Duodenal mucosa (tissue), 2 donors: ENCODE results near the gene TXNDC5.

Source experiments
- H3K27ac ChIP-seq: one replicate; pipeline ENCODE4 v1.7.0; 2013; ENCODE audit warnings: low read depth, low read length
- H3K27me3 ChIP-seq, 2 donors: one replicate each; pipeline ENCODE4 v1.7.0; 2013; ENCODE audit warnings: low read length in 2 of 2, control low read depth in 1 of 2; ENCODE audit not compliant: insufficient read depth in 2 of 2, control insufficient read depth in 1 of 2
- H3K36me3 ChIP-seq, 2 donors: one replicate each; pipeline ENCODE4 v1.7.0; 2013; ENCODE audit warnings: low read length in 2 of 2, control low read depth in 1 of 2; ENCODE audit not compliant: insufficient read depth in 2 of 2, control insufficient read depth in 1 of 2
- H3K4me1 ChIP-seq, 2 donors: one replicate each; pipeline ENCODE4 v1.7.0; 2013; ENCODE audit warnings: low read length in 2 of 2, control low read depth in 1 of 2; ENCODE audit not compliant: insufficient read depth in 2 of 2, control insufficient read depth in 1 of 2
- H3K4me3 ChIP-seq, 2 donors: one replicate each; pipeline ENCODE4 v1.7.0; 2013; ENCODE audit warnings: low read length in 2 of 2, low read depth in 1 of 2
- H3K9ac ChIP-seq, 2 donors: one replicate each; pipeline ENCODE4 v1.7.0; 2013; ENCODE audit warnings: low read length in 2 of 2, low read depth in 1 of 2
- H3K9me3 ChIP-seq, 2 donors: one replicate each; pipeline ENCODE4 v1.7.0; 2013; ENCODE audit warnings: low read length in 2 of 2, control low read depth in 1 of 2; ENCODE audit not compliant: control insufficient read depth in 1 of 2

Gene TXNDC5

DNA sequence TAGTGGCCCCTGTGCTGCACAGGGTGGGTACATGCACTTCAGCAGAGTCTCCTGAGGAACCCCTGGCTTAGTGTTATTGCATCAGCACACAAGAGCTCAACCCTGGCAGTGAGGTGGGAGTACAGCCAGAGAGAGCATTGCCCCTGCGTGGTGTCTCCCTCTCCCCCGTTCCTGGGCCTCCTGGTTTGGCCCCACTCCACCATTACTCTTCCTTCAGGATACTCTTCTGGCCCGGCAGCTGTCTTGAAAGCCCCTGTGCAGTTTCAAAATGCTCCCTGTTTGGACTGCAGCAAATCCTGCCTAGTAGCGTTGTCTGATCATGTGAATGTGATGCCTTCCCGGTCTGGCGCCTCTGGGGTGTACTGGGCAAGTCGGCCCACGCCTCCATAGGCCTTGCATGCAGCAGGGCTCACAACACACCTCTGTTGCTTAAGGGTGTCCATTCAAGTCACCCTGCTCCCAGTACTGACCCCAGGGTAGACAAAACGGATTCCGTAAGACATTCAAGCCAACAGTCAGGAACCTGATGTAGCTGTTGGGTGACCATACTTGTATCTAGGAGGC lies 32.1 kb downstream of the TXNDC5 start:
- H3K36me3 ChIP-seq: peaks cover 21 to 37% of the 10 kb centered on the region in 2 donors
- no peak overlapping the region for H3K27ac ChIP-seq
- no peaks in the 10 kb centered on the region for H3K4me1 ChIP-seq
- no peaks in the 10 kb centered on the region for H3K9me3 ChIP-seq
- no peaks in the 10 kb centered on the region for H3K27me3 ChIP-seq
- no peak overlapping the region for H3K4me3 ChIP-seq
- H3K9ac ChIP-seq: no peak overlapping the region

DNA sequence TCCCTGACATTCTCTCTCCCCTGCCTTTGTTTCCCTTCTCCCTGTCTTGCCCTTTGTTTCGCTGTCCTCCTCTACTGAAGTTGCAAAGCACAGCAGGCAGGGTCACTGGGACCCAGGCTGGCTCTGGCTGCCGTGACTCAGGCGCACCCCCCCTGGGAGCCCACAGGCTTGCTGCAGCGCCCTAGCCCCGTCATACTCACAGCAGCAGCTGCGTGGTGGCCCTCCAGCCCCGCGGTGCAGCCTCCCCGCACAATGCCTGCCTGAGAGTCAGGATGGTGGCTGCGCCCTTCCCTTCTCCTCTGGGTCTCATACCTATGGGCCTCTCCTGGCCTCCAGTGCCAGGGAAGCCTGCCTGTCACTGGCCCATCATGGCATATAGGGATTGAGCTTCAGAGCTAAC lies 41.7 kb downstream of the TXNDC5 start:
- Histone ChIP-seq H3K9me3 (no peaks in the 10 kb centered on the region), H3K36me3 (no peaks in the 10 kb centered on the region), H3K27ac (no peak overlapping the region), H3K9ac (no peak overlapping the region), H3K4me3 (no peak overlapping the region), H3K4me1 (no peaks in the 10 kb centered on the region), H3K27me3 (no peaks in the 10 kb centered on the region)

DNA sequence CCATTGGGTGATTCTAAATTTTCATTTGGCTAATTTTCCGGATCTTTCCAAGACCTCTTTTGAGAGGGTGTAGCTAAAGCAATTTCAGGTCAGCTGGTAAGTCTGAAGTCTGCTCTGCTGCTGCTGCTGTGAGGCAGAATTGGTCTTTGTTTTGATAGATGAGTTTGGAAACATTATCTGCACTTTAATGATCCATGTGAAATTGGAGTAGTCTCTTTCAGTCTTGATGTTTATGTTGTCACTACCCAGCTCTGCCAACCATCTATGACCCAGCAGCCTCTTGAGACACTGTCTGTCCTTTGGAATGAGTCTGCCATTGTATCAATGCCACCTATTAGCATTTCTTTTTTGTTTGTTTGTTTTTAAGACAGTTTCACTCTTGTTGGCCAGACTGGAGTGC lies 44.1 kb downstream of the TXNDC5 start:
- Histone ChIP-seq H3K4me1 (no peaks in the 10 kb centered on the region), H3K9me3 (no peaks in the 10 kb centered on the region), H3K9ac (no peak overlapping the region), H3K27ac (no peak overlapping the region), H3K27me3 (no peaks in the 10 kb centered on the region), H3K4me3 (no peak overlapping the region), H3K36me3 (no peaks in the 10 kb centered on the region)

DNA sequence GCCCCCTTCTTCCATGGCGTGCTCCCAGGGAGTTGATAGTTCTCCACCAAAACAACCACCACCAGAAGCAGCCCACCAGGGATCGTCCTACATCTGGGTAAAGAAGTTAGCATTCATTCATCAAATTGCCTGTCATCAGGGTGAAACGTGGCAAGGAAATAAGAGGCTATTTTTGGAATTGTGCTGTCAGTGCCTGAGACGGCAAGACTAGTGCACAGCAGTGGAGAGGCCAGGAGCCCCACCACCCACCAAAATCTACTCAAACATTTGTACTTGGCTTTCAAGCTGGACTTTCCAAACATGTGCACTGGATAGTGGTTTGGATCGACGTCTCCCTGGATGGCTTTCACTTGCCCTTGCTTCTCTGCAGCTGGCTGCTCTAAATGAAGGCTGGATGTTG lies 44.8 kb downstream of the TXNDC5 start:
- Histone ChIP-seq H3K9ac (no peak overlapping the region), H3K9me3 (no peaks in the 10 kb centered on the region), H3K27ac (no peak overlapping the region), H3K4me3 (no peak overlapping the region), H3K4me1 (no peaks in the 10 kb centered on the region), H3K27me3 (no peaks in the 10 kb centered on the region), H3K36me3 (no peaks in the 10 kb centered on the region)

DNA sequence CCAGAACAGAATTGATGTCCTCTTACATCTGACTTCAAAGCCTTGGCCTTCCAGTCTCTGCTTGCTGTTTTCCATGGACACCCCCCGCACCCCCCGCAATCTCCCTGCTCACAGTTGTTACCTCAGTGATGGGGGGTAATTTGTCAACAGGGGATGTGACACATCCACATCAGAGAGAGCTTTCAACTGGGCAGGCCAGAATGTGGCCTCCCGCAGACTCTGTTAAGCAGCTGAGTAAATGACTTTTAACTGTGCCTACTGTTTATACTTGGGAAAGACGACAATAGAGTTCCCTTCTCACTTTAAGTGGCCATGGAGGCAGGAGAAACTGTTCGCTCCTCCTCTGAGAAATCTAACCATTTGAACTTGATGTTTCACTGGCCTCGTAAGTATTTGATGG lies 51.0 kb downstream of the TXNDC5 start:
- Histone ChIP-seq H3K4me1 (no peaks in the 10 kb centered on the region), H3K9ac (no peak overlapping the region), H3K36me3 (no peaks in the 10 kb centered on the region), H3K27me3 (no peaks in the 10 kb centered on the region), H3K9me3 (no peaks in the 10 kb centered on the region), H3K4me3 (no peak overlapping the region), H3K27ac (no peak overlapping the region)

DNA sequence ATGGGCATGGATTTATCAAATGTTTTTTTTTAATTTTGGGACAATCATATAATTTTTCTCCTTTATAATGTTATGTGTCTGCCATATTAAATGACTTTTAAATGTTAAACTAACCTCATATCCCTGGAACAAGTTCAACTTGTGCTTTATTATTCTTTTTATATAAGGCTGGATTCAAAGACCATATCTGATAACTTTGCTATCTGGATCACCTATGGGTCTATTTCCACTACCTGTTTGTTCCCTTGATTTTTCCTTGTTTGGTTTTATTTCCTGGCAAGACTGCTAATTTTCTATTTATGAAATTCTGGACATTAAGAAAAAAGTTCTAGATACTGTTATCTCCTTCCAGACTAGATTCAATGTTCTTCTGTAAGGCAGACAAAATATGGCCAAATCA lies 58.8 kb downstream of the TXNDC5 start:
- no peak overlapping the region for H3K27ac ChIP-seq
- peaks cover 4 to 6% of the 10 kb centered on the region in 2 donors for H3K9me3 ChIP-seq
- no peaks in the 10 kb centered on the region for H3K27me3 ChIP-seq
- H3K4me1 ChIP-seq: no peaks in the 10 kb centered on the region
- no peaks in the 10 kb centered on the region for H3K36me3 ChIP-seq
- H3K9ac ChIP-seq: no peak overlapping the region
- no peak overlapping the region for H3K4me3 ChIP-seq

DNA sequence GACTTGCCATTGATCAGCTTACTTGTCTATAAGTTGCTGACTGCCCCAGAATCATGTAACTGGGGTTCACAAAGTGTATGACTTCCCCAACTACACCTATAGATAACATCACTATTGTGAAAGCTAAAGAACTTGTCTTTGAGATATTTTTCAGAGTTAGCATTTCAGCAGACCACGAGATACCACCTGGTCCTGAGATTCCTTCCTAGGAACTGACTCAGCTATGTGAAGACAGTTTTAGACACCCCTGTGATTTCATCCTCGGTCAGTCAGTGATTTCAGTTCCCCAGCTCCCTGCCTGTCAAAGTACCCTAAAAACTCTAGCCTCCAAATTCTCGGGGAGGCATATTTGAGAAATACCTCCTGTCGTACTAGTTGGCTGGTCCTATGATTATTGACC lies 62.4 kb downstream of the TXNDC5 start:
- Histone ChIP-seq H3K9ac (no peak overlapping the region), H3K27me3 (no peaks in the 10 kb centered on the region), H3K9me3 (peaks cover 4 to 6% of the 10 kb centered on the region in 2 donors), H3K4me3 (no peak overlapping the region), H3K27ac (no peak overlapping the region), H3K4me1 (no peaks in the 10 kb centered on the region), H3K36me3 (no peaks in the 10 kb centered on the region)

DNA sequence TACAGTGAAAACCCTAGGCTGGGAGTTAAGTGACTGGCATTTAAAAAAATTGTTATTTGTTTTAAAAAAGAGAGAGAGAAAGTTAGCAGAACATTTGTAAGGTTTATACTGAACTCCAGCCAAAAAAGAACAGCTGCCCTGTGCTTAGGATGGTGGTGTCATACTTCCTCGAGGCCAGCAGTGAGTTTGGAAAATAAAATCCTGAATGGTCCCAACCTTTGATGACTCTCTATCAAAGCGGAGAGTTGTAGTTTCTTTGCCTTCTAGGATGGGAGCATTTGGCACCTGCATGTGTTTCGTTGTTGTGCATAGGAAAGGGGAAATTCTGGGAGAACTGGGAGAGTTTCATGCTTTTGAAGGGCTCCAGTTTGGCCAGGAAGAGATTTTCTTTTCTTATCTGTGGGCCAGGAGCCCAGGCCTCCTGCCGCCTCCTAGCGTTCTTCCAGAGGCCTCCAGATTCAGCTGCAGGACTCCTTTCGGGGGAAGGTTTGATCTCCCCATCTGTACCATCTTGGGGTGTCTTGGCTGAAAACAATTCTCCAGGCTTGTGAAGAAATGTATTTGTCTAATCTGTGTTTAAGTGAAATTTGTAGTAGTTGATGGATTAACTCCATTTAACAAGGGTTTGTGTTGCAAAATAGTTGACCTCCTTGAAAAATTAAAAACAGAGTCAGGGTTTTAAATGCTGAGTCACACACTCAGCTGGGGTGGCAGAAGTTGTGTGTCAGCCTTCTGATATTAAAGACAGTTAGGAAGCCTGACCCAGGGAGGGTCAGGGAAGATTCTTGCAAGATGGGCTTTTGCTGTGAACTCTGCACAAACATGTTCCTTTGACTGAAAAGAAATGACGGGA lies 63.4 kb downstream of the TXNDC5 start:
- Histone ChIP-seq H3K4me1 (no peaks in the 10 kb centered on the region), H3K36me3 (no peaks in the 10 kb centered on the region), H3K9ac (no peak overlapping the region), H3K27ac (no peak overlapping the region), H3K9me3 (peaks cover 4 to 6% of the 10 kb centered on the region in 2 donors), H3K4me3 (no peak overlapping the region), H3K27me3 (no peaks in the 10 kb centered on the region)

DNA sequence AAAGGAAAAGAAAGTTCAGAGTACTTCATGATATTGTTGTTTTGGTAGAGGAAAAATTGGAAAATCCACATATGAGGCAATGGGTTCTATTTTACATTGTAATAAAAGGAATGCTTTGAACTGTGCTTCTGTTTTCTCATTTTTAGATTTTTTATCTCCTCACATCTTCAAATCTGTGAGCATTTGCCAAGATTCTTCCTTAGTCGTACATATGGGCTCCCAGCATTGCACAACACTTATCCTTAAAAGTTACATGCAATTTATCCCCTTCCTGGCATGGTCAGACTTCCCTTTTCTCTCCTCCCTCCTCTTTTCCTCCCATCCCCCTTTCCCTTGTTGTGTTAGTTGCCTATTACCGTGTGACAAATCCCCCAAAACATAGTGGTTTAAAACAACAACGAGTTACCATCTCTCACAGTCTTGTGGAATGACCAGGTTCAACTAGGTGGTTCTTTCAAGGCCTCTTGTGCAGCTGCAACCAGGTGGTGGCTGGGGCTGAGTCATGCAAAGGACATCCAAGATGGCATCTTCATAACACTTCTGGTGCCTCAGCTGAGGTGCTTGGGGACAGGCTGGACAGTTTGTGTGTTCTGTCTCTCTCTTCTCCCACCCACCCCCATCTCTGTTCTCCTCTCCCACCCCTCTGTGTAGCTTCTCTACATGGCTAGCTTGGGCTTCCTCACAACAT lies 68.7 kb downstream of the TXNDC5 start:
- Histone ChIP-seq H3K27ac (no peak overlapping the region), H3K4me3 (no peak overlapping the region), H3K9me3 (no peaks in the 10 kb centered on the region), H3K36me3 (no peaks in the 10 kb centered on the region), H3K27me3 (no peaks in the 10 kb centered on the region), H3K4me1 (no peaks in the 10 kb centered on the region), H3K9ac (no peak overlapping the region)

DNA sequence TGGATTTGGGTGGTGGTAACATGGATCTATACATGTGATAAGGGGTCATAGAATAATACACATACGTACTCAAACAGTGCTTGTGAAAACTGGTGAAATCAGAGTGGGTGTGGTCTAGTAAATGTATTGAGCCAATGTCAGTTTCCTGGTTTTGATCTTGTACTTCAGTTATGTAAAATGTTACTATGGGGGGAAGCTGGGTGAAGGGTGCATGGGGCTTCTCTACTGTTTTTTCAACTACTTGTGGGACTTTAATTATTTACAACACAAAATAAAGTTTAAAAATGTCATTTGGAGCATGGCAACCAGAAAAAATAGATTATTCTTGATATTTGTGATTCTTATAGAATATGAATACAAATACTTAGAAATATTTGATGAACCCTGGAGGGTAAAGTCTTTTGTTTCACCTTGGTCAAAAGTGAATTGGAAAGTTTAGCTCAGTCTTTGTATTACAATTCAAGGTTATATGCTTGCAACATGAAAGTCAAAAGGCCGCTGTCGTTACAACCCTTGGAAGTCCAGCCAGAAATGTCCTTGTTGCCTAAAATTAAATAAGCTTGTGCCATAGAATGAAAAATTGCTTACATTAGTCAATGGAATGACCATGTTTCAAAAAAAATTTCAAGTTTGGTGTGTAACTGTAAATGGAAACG lies 74.1 kb downstream of the TXNDC5 start:
- no peak overlapping the region for H3K27ac ChIP-seq
- H3K9me3 ChIP-seq: no peaks in the 10 kb centered on the region
- H3K27me3 ChIP-seq: no peaks in the 10 kb centered on the region
- H3K4me1 ChIP-seq: no peaks in the 10 kb centered on the region
- H3K36me3 ChIP-seq: no peaks in the 10 kb centered on the region
- no peak overlapping the region for H3K4me3 ChIP-seq
- H3K9ac ChIP-seq: no peak overlapping the region
